HCT116 (cell line): Measurements from ENCODE around the gene LNPK. TPM values are rescaled to one million over a fixed set of nuclear protein-coding genes. Genes with fewer than 3 reads are reported as not detected.

Source experiments
- ATAC-seq: fragments of 200-7000 bp; cut with Tn5 transposase; 2 replicates; pipeline ENCODE4 v1.9.1; 2020; ENCODE audit warnings: mild to moderate bottlenecking, moderate library complexity
- BruUV-seq: library from RNA; stranded (reverse); fragments of 400-500 nt; replicated peaks from 2 replicates; lab custom pipeline; 2021; lab: Mats Ljungman, UMichigan
- CTCF ChIA-PET: fragments of 300-600 bp; sonication (Branson Sonifier 250); formaldehyde crosslinking; loops from one replicate; lab custom pipeline; 2021; ENCODE audit warnings: antibody characterized with exemption; lab: Charles Lee
- POLR2A ChIA-PET: fragments of 300-600, 350-600 bp; sonication (Branson Sonifier 250); formaldehyde crosslinking; loops from one replicate; lab custom pipeline; 2021; ENCODE audit warnings: antibody characterized with exemption; lab: Charles Lee
- RAD21 ChIA-PET, 2 experiments: fragments of 300-600 bp; sonication (Branson Sonifier 250); formaldehyde crosslinking; loops; one replicate each; lab custom pipeline; 2023; ENCODE audit warnings: low total read pairs in 2 of 2; ENCODE audit not compliant: uncharacterized antibody in 2 of 2, unreplicated experiment in 2 of 2, low non-redundant PET in 1 of 2; lab: Charles Lee
- DNase-seq: peaks from one replicate; pipeline ENCODE4 v3.0.0-alpha.2; 2010; ENCODE audit warnings: low read depth, low spot score
- H2AFZ ChIP-seq: fragments of 200-600 bp; shearing (Covaris generic), sonication (generic); 2 replicates; pipeline ENCODE4 v1.6.1; 2017; ENCODE audit warnings: low read depth, mixed run types, mixed read lengths, antibody characterized with exemption, low read length; ENCODE audit not compliant: poor library complexity, severe bottlenecking
- H3K27ac ChIP-seq: 2 replicates; pipeline ENCODE4 v1.5.1; 2012; ENCODE audit warnings: low read depth, low read length
- H3K27me3 ChIP-seq: fragments of 200-600 bp; sonication (generic); 2 replicates; pipeline ENCODE4 v1.6.1; 2016; ENCODE audit warnings: mixed run types, low read length, mixed read lengths; ENCODE audit not compliant: insufficient read depth
- H3K36me3 ChIP-seq, 2 experiments: fragments of 200-500 bp in 1 of 2; fragments of 200-600 bp in 1 of 2; sonication (Bioruptor generic) in 1 of 2; sonication (generic) in 1 of 2; 2 replicates each; pipeline versions ENCODE4 v1.5.1 to v1.6.1; 2014 to 2016; ENCODE audit warnings: low read length in 2 of 2, inconsistent platforms in 1 of 2, mixed read lengths in 1 of 2, mixed run types in 1 of 2; ENCODE audit not compliant: insufficient read depth in 2 of 2, control insufficient read depth in 1 of 2
- H3K4me1 ChIP-seq, 2 experiments: fragments of 200-600 bp in 1 of 2; sonication (generic) in 1 of 2; 2 replicates each; pipeline versions ENCODE4 v1.5.1 to v1.6.1; 2012 to 2017; ENCODE audit warnings: low read length in 2 of 2, inconsistent platforms in 1 of 2, mild to moderate bottlenecking in 1 of 2, mixed read lengths in 1 of 2, mixed run types in 1 of 2, moderate library complexity in 1 of 2; ENCODE audit not compliant: insufficient read depth in 2 of 2, control insufficient read depth in 1 of 2
- H3K4me2 ChIP-seq: fragments of 200-600 bp; sonication (generic); 2 replicates; pipeline ENCODE4 v1.6.1; 2017; ENCODE audit warnings: mixed run types, low read length, mixed read lengths
- H3K4me3 ChIP-seq, 2 experiments: fragments of 200-600 bp in 1 of 2; sonication (generic) in 1 of 2; replicated peaks in 1 of 2; 2 replicates each; pipeline ENCODE4 v1.5.1; 2011 to 2016; ENCODE audit warnings: low read length in 2 of 2, control low read depth in 1 of 2, low read depth in 1 of 2, mild to moderate bottlenecking in 1 of 2, mixed read lengths in 1 of 2, mixed run types in 1 of 2
- H3K79me2 ChIP-seq: fragments of 200-600 bp; sonication (generic); 2 replicates; pipeline ENCODE4 v1.6.1; 2017; ENCODE audit warnings: mild to moderate bottlenecking, mixed run types, low read length, moderate library complexity, mixed read lengths; ENCODE audit not compliant: insufficient read depth
- H3K9ac ChIP-seq: fragments of 200-600 bp; sonication (generic); 2 replicates; pipeline ENCODE4 v1.6.1; 2016; ENCODE audit warnings: low read length, mixed read lengths
- H3K9me2 ChIP-seq: fragments of 200-600 bp; sonication (generic), shearing (Covaris generic); 2 replicates; pipeline ENCODE4 v1.6.1; 2017; ENCODE audit warnings: mixed run types, mild to moderate bottlenecking, moderate library complexity; ENCODE audit not compliant: insufficient read depth
- H3K9me3 ChIP-seq, 2 experiments: fragments of 200-500 bp in 1 of 2; fragments of 200-600 bp in 1 of 2; sonication (Bioruptor generic) in 1 of 2; sonication (generic) in 1 of 2; 2 replicates each; pipeline ENCODE4 v1.6.1; 2014 to 2017; ENCODE audit warnings: low read length in 2 of 2, mixed read lengths in 2 of 2, inconsistent platforms in 1 of 2, low read depth in 1 of 2, mild to moderate bottlenecking in 1 of 2, mixed run types in 1 of 2, moderate library complexity in 1 of 2; ENCODE audit not compliant: control insufficient read depth in 1 of 2, insufficient read depth in 1 of 2
- H4K20me1 ChIP-seq: fragments of 200-600 bp; sonication (generic), shearing (Covaris generic); 2 replicates; pipeline ENCODE4 v1.6.1; 2017; ENCODE audit warnings: mixed run types, mild to moderate bottlenecking, moderate library complexity; ENCODE audit not compliant: insufficient read depth
- CBX3 ChIP-seq: IDR thresholded peaks from 2 replicates; pipeline ENCODE4 v1.6.1; 2012; ENCODE audit warnings: low read depth
- CEBPB ChIP-seq: IDR thresholded peaks from 2 replicates; pipeline ENCODE4 v1.6.1; 2012; ENCODE audit warnings: low read depth
- EZH2phosphoT487 ChIP-seq: fragments of 200-600 bp; IDR thresholded peaks from 2 replicates; pipeline ENCODE4 v1.6.1; 2018; ENCODE audit warnings: antibody characterized with exemption, borderline replicate concordance
- FOSL1 ChIP-seq: IDR thresholded peaks from 2 replicates; pipeline ENCODE4 v1.6.1; 2012; ENCODE audit warnings: low read depth
- JUND ChIP-seq: IDR thresholded peaks from 2 replicates; pipeline ENCODE4 v1.6.1; 2012
- POLR2A ChIP-seq: IDR thresholded peaks from 2 replicates; pipeline ENCODE4 v1.7.0; 2011; ENCODE audit warnings: borderline replicate concordance; ENCODE audit not compliant: insufficient read depth, insufficient read length; ENCODE audit errors: extremely low read depth
- RAD21 ChIP-seq: IDR thresholded peaks from 2 replicates; pipeline ENCODE4 v1.6.1; 2012; ENCODE audit warnings: low read depth, mild to moderate bottlenecking
- SIN3A ChIP-seq: IDR thresholded peaks from 2 replicates; pipeline ENCODE4 v1.6.1; 2012; ENCODE audit warnings: low read depth
- SRF ChIP-seq: IDR thresholded peaks from 2 replicates; pipeline ENCODE4 v1.6.1; 2012; ENCODE audit warnings: low read depth
- TCF7L2 ChIP-seq: IDR thresholded peaks from 2 replicates; pipeline ENCODE4 v1.7.0; 2011; ENCODE audit warnings: borderline replicate concordance, inconsistent platforms; ENCODE audit not compliant: insufficient read depth, insufficient read length; ENCODE audit errors: extremely low read depth
- YY1 ChIP-seq: IDR thresholded peaks from 2 replicates; pipeline ENCODE4 v1.6.1; 2011; ENCODE audit warnings: low read length, low read depth, moderate library complexity, mild to moderate bottlenecking; ENCODE audit not compliant: insufficient replicate concordance; ENCODE audit errors: extremely low read depth
- ZFX ChIP-seq: fragments of 450-650 bp; IDR thresholded peaks from 2 replicates; pipeline ENCODE4 v1.6.1; 2017
- ZNF274 ChIP-seq: fragments of 200-500 bp; sonication (Bioruptor generic); IDR thresholded peaks from 2 replicates; pipeline ENCODE4 v1.6.1; 2014; ENCODE audit warnings: mild to moderate bottlenecking, low read depth, low read length, inconsistent platforms
- intact Hi-C: fragments of 100-400 bp; cut with micrococcal nuclease; formaldehyde crosslinking; loops from 2 replicates; pipeline ENCODE4 v1.10.0; 2022
- total RNA-seq: library from RNA; stranded (reverse); gene quantifications from one replicate; pipeline ENCODE4 v1.2.1, GENCODE V29; 2021; ENCODE audit not compliant: unreplicated experiment
- TF ChIP-seq, protein P1 (sequence below): IDR thresholded peaks from 2 replicates; pipeline ENCODE4 v1.6.1; 2012; ENCODE audit warnings: low read depth
- TF ChIP-seq, protein P2 (sequence below): IDR thresholded peaks from 2 replicates; pipeline ENCODE4 v1.6.1; 2012
- TF ChIP-seq, protein P3 (sequence below), 3 experiments: fragments of 200-600 bp in 1 of 3; sonication (generic) in 1 of 3; IDR thresholded peaks in 2 of 3; conservative IDR thresholded peaks in 1 of 3; 2 replicates each; pipeline ENCODE4 v1.5.1; 2012 to 2017; ENCODE audit warnings: low read depth in 2 of 3, low read length in 2 of 3, antibody characterized with exemption in 1 of 3, borderline replicate concordance in 1 of 3, control low read depth in 1 of 3, mild to moderate bottlenecking in 1 of 3, mixed read lengths in 1 of 3, mixed run types in 1 of 3, moderate library complexity in 1 of 3; ENCODE audit not compliant: insufficient read depth in 1 of 3
- TF ChIP-seq, protein P4 (sequence below): IDR thresholded peaks from 2 replicates; pipeline ENCODE4 v1.6.1; 2011; ENCODE audit warnings: mild to moderate bottlenecking, low read length, moderate library complexity; ENCODE audit not compliant: insufficient replicate concordance; ENCODE audit errors: extremely low read depth

The LNPK gene
- total RNA-seq, 1 experiment from 2014 or later: 22.3 TPM

DNA sequence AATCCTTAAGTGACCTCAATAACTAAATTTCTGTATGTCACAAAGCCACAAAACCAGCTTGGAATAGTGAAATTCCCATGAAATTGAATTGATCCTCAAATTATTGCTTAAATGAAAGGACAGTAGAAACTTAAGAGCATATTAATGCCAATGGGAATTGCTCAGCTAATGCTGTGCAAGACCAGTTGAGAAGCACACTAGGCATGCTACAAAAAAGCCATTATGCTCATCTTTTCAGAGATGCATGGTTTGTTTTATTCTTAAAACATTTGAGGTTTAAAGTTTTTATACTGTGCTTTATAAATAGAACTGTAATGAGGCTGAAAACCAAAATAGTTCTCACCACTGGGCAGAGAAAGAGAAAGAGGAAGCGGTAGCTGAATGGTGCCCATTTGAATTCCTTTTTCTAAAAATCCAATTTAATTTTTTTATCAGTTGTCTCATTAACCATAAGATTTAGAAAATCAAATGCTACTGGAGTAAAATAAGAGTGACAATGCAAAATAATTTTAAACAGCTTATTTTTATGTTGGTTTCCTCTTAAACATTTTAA, 98.6 kb downstream of the LNPK start:
- no peak overlapping the region for H3K9ac ChIP-seq
- RAD21 ChIA-PET: no interaction called here
- H3K79me2 ChIP-seq: no peaks in the 10 kb centered on the region
- no TSS peak for BruUV-seq
- DNase-seq (no peak), ATAC-seq (no peak)
- H3K36me3 ChIP-seq: no peaks in the 10 kb centered on the region
- H4K20me1 ChIP-seq: no peaks in the 10 kb centered on the region
- TF ChIP-seq SIN3A: no peak
- no peak for TF ChIP-seq RAD21
- TF ChIP-seq SRF: no peak
- TF ChIP-seq, protein P1, sequence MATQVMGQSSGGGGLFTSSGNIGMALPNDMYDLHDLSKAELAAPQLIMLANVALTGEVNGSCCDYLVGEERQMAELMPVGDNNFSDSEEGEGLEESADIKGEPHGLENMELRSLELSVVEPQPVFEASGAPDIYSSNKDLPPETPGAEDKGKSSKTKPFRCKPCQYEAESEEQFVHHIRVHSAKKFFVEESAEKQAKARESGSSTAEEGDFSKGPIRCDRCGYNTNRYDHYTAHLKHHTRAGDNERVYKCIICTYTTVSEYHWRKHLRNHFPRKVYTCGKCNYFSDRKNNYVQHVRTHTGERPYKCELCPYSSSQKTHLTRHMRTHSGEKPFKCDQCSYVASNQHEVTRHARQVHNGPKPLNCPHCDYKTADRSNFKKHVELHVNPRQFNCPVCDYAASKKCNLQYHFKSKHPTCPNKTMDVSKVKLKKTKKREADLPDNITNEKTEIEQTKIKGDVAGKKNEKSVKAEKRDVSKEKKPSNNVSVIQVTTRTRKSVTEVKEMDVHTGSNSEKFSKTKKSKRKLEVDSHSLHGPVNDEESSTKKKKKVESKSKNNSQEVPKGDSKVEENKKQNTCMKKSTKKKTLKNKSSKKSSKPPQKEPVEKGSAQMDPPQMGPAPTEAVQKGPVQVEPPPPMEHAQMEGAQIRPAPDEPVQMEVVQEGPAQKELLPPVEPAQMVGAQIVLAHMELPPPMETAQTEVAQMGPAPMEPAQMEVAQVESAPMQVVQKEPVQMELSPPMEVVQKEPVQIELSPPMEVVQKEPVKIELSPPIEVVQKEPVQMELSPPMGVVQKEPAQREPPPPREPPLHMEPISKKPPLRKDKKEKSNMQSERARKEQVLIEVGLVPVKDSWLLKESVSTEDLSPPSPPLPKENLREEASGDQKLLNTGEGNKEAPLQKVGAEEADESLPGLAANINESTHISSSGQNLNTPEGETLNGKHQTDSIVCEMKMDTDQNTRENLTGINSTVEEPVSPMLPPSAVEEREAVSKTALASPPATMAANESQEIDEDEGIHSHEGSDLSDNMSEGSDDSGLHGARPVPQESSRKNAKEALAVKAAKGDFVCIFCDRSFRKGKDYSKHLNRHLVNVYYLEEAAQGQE: no peak
- no peak for TF ChIP-seq CBX3
- no peak for TF ChIP-seq POLR2A
- TF ChIP-seq EZH2phosphoT487: no peak
- no peak for TF ChIP-seq ZFX
- TF ChIP-seq YY1: no peak
- TF ChIP-seq, protein P2, sequence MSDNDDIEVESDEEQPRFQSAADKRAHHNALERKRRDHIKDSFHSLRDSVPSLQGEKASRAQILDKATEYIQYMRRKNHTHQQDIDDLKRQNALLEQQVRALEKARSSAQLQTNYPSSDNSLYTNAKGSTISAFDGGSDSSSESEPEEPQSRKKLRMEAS: no peak
- TF ChIP-seq, protein P3, sequence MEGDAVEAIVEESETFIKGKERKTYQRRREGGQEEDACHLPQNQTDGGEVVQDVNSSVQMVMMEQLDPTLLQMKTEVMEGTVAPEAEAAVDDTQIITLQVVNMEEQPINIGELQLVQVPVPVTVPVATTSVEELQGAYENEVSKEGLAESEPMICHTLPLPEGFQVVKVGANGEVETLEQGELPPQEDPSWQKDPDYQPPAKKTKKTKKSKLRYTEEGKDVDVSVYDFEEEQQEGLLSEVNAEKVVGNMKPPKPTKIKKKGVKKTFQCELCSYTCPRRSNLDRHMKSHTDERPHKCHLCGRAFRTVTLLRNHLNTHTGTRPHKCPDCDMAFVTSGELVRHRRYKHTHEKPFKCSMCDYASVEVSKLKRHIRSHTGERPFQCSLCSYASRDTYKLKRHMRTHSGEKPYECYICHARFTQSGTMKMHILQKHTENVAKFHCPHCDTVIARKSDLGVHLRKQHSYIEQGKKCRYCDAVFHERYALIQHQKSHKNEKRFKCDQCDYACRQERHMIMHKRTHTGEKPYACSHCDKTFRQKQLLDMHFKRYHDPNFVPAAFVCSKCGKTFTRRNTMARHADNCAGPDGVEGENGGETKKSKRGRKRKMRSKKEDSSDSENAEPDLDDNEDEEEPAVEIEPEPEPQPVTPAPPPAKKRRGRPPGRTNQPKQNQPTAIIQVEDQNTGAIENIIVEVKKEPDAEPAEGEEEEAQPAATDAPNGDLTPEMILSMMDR (IDR thresholded peaks at IDR 0.05 in 2 of 3, conservative IDR thresholded peaks at IDR 0.05 in 1 of 3; ENCODE audit: borderline replicate concordance in 1 of 3, insufficient read depth in 1 of 3, low read depth in 2 of 3, low read length in 2 of 3): no peak
- TF ChIP-seq TCF7L2: no peak
- no peak for TF ChIP-seq FOSL1
- no peak for TF ChIP-seq JUND
- no peak for TF ChIP-seq CEBPB
- TF ChIP-seq ZNF274: no peak
- TF ChIP-seq, protein P4, sequence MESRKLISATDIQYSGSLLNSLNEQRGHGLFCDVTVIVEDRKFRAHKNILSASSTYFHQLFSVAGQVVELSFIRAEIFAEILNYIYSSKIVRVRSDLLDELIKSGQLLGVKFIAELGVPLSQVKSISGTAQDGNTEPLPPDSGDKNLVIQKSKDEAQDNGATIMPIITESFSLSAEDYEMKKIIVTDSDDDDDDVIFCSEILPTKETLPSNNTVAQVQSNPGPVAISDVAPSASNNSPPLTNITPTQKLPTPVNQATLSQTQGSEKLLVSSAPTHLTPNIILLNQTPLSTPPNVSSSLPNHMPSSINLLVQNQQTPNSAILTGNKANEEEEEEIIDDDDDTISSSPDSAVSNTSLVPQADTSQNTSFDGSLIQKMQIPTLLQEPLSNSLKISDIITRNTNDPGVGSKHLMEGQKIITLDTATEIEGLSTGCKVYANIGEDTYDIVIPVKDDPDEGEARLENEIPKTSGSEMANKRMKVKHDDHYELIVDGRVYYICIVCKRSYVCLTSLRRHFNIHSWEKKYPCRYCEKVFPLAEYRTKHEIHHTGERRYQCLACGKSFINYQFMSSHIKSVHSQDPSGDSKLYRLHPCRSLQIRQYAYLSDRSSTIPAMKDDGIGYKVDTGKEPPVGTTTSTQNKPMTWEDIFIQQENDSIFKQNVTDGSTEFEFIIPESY: no peak
- H3K27ac ChIP-seq: no peak overlapping the region
- H3K9me2 ChIP-seq: no peaks in the 10 kb centered on the region
- no peaks in the 10 kb centered on the region for H3K9me3 ChIP-seq
- POLR2A ChIA-PET: no interaction called here
- intact Hi-C loops: no loop called here
- no peaks in the 10 kb centered on the region for H3K27me3 ChIP-seq
- H2AFZ ChIP-seq: no peak overlapping the region
- no peak overlapping the region for H3K4me2 ChIP-seq
- no peaks in the 10 kb centered on the region for H3K4me1 ChIP-seq
- no peak overlapping the region for H3K4me3 ChIP-seq
- CTCF ChIA-PET: no interaction called here
